OCI-LY7 (cell line): ENCODE results near the gene PROM2. TPM values are rescaled to one million over a fixed set of nuclear protein-coding genes. Genes with fewer than 3 reads are reported as not detected.

Experiments
- BruUV-seq: library from RNA; stranded (reverse); fragments of 400-500 nt; replicated peaks from 2 replicates; lab custom pipeline; 2021; lab: Mats Ljungman, UMichigan
- CTCF ChIA-PET: fragments of 300-600 bp; sonication (Branson Sonifier 250); formaldehyde crosslinking; loops from one replicate; lab custom pipeline; 2022; ENCODE audit warnings: antibody characterized with exemption; ENCODE audit not compliant: unreplicated experiment; lab: Charles Lee
- POLR2A ChIA-PET: fragments of 300-600 bp; sonication (Branson Sonifier 250); formaldehyde crosslinking; loops from one replicate; lab custom pipeline; 2022; ENCODE audit warnings: antibody characterized with exemption; lab: Charles Lee
- DNase-seq: peaks from one replicate; pipeline ENCODE4 v3.0.0-alpha.2; 2015; ENCODE audit warnings: low spot score
- H2AFZ ChIP-seq: fragments of 200-600 bp; sonication (generic), shearing (Covaris generic); 2 replicates; pipeline ENCODE4 v1.6.1; 2014; ENCODE audit warnings: mild to moderate bottlenecking, antibody characterized with exemption, low read length, moderate library complexity
- H3K27ac ChIP-seq: fragments of 200-600 bp; sonication (generic); 2 replicates; pipeline ENCODE4 v1.5.1; 2014; ENCODE audit warnings: mixed run types, low read depth, mild to moderate bottlenecking, moderate library complexity, low read length, inconsistent platforms; ENCODE audit not compliant: poor library complexity, severe bottlenecking
- H3K36me3 ChIP-seq: fragments of 200-600 bp; sonication (generic); 2 replicates; pipeline ENCODE4 v1.6.1; 2014; ENCODE audit warnings: mild to moderate bottlenecking, antibody characterized with exemption, low read length, moderate library complexity, mixed read lengths; ENCODE audit not compliant: insufficient read depth
- H3K4me1 ChIP-seq: fragments of 200-600 bp; sonication (generic); 2 replicates; pipeline ENCODE4 v1.5.1; 2014; ENCODE audit warnings: mild to moderate bottlenecking, low read length; ENCODE audit not compliant: insufficient read depth, poor library complexity, severe bottlenecking
- H3K4me2 ChIP-seq: fragments of 200-600 bp; sonication (generic); 2 replicates; pipeline ENCODE4 v1.6.1; 2014; ENCODE audit warnings: mild to moderate bottlenecking, low read length
- H3K4me3 ChIP-seq: fragments of 200-600 bp; sonication (generic); 2 replicates; pipeline ENCODE4 v1.5.1; 2014; ENCODE audit warnings: mild to moderate bottlenecking, low read depth, low read length; ENCODE audit not compliant: poor library complexity, severe bottlenecking
- H3K79me2 ChIP-seq: fragments of 200-600 bp; sonication (generic); 2 replicates; pipeline ENCODE4 v1.6.1; 2016; ENCODE audit warnings: low read depth, mild to moderate bottlenecking, low read length, moderate library complexity, mixed read lengths; ENCODE audit not compliant: insufficient read depth
- H3K9me2 ChIP-seq: fragments of 200-600 bp; sonication (generic); 2 replicates; pipeline ENCODE4 v1.6.1; 2016; ENCODE audit warnings: mild to moderate bottlenecking, low read length, mixed read lengths; ENCODE audit not compliant: insufficient read depth
- H3K9me3 ChIP-seq: fragments of 200-600 bp; sonication (generic); 2 replicates; pipeline ENCODE4 v1.6.1; 2014; ENCODE audit warnings: mild to moderate bottlenecking, mixed run types, low read length, mixed read lengths
- H4K20me1 ChIP-seq: fragments of 200-600 bp; sonication (generic); 2 replicates; pipeline ENCODE4 v1.6.1; 2014; ENCODE audit warnings: mild to moderate bottlenecking, antibody characterized with exemption, low read length, moderate library complexity, mixed read lengths; ENCODE audit not compliant: insufficient read depth
- EZH2phosphoT487 ChIP-seq: fragments of 200-600 bp; sonication (generic); IDR thresholded peaks from 2 replicates; pipeline ENCODE4 v1.6.1; 2018; ENCODE audit warnings: low read depth, borderline replicate concordance, mild to moderate bottlenecking, mixed run types, antibody characterized with exemption, low read length, moderate library complexity, mixed read lengths
- intact Hi-C: fragments of 100-400 bp; cut with micrococcal nuclease; formaldehyde crosslinking; loops from one replicate; pipeline ENCODE4 v1.10.0; 2022; ENCODE audit not compliant: unreplicated experiment
- total RNA-seq, 2 experiments: library from RNA; depleted of rRNA in 1 of 2; stranded (reverse); fragments of >200 nt in 1 of 2; shearing (Covaris generic) in 1 of 2; gene quantifications; 2 replicates each; pipeline ENCODE4 v1.2.3, GENCODE V29; 2014 to 2022
- TF ChIP-seq, protein P1 (sequence below): fragments of 200-600 bp; sonication (generic); conservative IDR thresholded peaks from 2 replicates; pipeline ENCODE4 v1.5.1; 2014; ENCODE audit warnings: mild to moderate bottlenecking, antibody characterized with exemption, low read length, moderate library complexity, mixed read lengths

PROM2 gene
- total RNA-seq, 2 experiments from 2014 or later, result 0.47 TPM; not detected in 1

- no TSS peak for BruUV-seq
Measured at GRCh38 chr2:95320986-95321767, 46.9 kb downstream of the PROM2 start.

GRCh38 chr2:95323347-95324155 lies 49.3 kb downstream of the PROM2 start:
- Histone ChIP-seq H3K4me3 (no peak overlapping the region), H2AFZ (no peak overlapping the region), H3K9me3 (no peaks in the 10 kb centered on the region), H4K20me1 (no peaks in the 10 kb centered on the region), H3K9me2 (no peaks in the 10 kb centered on the region), H3K4me2 (no peak overlapping the region), H3K27ac (no peak overlapping the region), H3K36me3 (no peaks in the 10 kb centered on the region), H3K4me1 (no peaks in the 10 kb centered on the region), H3K79me2 (no peaks in the 10 kb centered on the region)
- ChIA-PET POLR2A (no interaction called here), CTCF (no interaction called here)
- peak; percentile 15 for DNase-seq
- no TSS peak for BruUV-seq
- no peak for TF ChIP-seq EZH2phosphoT487
- TF ChIP-seq, protein P1, sequence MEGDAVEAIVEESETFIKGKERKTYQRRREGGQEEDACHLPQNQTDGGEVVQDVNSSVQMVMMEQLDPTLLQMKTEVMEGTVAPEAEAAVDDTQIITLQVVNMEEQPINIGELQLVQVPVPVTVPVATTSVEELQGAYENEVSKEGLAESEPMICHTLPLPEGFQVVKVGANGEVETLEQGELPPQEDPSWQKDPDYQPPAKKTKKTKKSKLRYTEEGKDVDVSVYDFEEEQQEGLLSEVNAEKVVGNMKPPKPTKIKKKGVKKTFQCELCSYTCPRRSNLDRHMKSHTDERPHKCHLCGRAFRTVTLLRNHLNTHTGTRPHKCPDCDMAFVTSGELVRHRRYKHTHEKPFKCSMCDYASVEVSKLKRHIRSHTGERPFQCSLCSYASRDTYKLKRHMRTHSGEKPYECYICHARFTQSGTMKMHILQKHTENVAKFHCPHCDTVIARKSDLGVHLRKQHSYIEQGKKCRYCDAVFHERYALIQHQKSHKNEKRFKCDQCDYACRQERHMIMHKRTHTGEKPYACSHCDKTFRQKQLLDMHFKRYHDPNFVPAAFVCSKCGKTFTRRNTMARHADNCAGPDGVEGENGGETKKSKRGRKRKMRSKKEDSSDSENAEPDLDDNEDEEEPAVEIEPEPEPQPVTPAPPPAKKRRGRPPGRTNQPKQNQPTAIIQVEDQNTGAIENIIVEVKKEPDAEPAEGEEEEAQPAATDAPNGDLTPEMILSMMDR, result peak; percentile 67
- intact Hi-C loops, result no loop called here

More at GRCh38 chr2:95320986-95321767, 46.9 kb downstream of the PROM2 start:
- Histone ChIP-seq H3K9me3 (no peaks in the 10 kb centered on the region), H3K79me2 (no peaks in the 10 kb centered on the region), H3K36me3 (no peaks in the 10 kb centered on the region), H3K4me3 (no peak overlapping the region), H2AFZ (no peak overlapping the region), H3K9me2 (no peaks in the 10 kb centered on the region), H3K27ac (no peak overlapping the region), H3K4me2 (no peak overlapping the region), H3K4me1 (no peaks in the 10 kb centered on the region), H4K20me1 (no peaks in the 10 kb centered on the region)
- intact Hi-C loops, result no loop called here
- TF ChIP-seq, protein P1, result no peak
- no peak for TF ChIP-seq EZH2phosphoT487
- ChIA-PET CTCF (no interaction called here), POLR2A (no interaction called here)
- DNase-seq, result no peak
